Lung (tissue), 12 donors: Measurements from ENCODE around the gene TLE4. TPM values are rescaled to one million over a fixed set of nuclear protein-coding genes. Genes with fewer than 3 reads are reported as not detected.
A peak's percentile ranks its signal among the peaks of the same experiment; 100 is the strongest.

Source experiments
- ATAC-seq: fragments of 200-7000 bp; cut with Tn5 transposase; one replicate; pipeline ENCODE4 v1.9.1; 2020; ENCODE audit warnings: moderate number of reproducible peaks; ENCODE audit not compliant: insufficient read depth, low FRiP score
- DNase-seq, 3 donors: peaks; one replicate each; pipeline ENCODE4 v3.0.0-alpha.2; 2013 to 2017
- H3K27ac ChIP-seq, 2 donors: one replicate each; pipeline ENCODE4 v1.5.1; 2013; ENCODE audit warnings: mild to moderate bottlenecking in 2 of 2, moderate library complexity in 2 of 2, control low read depth in 1 of 2, inconsistent platforms in 1 of 2, low read depth in 1 of 2, low read length in 1 of 2
- H3K27me3 ChIP-seq, 3 donors: one replicate each; pipeline ENCODE4 v1.5.1; 2013; ENCODE audit warnings: low read length in 2 of 3; ENCODE audit not compliant: control insufficient read depth in 3 of 3, insufficient read depth in 3 of 3
- H3K36me3 ChIP-seq, 4 donors: one replicate each; pipeline ENCODE4 v1.5.1; 2013; ENCODE audit warnings: low read length in 4 of 4, mild to moderate bottlenecking in 1 of 4, moderate library complexity in 1 of 4; ENCODE audit not compliant: control insufficient read depth in 4 of 4, insufficient read depth in 4 of 4
- H3K4me1 ChIP-seq, 5 donors: one replicate each; pipeline ENCODE4 v1.5.1; 2013; ENCODE audit warnings: low read length in 5 of 5, mild to moderate bottlenecking in 2 of 5, moderate library complexity in 1 of 5; ENCODE audit not compliant: control insufficient read depth in 5 of 5, insufficient read depth in 5 of 5
- H3K4me3 ChIP-seq: one replicate; pipeline ENCODE4 v1.5.1; 2013; ENCODE audit warnings: mild to moderate bottlenecking, control low read depth, moderate library complexity
- H3K9ac ChIP-seq, 2 donors: one replicate each; pipeline ENCODE4 v1.5.1; 2013; ENCODE audit warnings: low read length in 2 of 2, control low read depth in 1 of 2; ENCODE audit not compliant: insufficient read depth in 1 of 2
- H3K9me3 ChIP-seq, 4 donors: one replicate each; pipeline ENCODE4 v1.5.1; 2013; ENCODE audit warnings: low read length in 3 of 4, mild to moderate bottlenecking in 1 of 4, moderate library complexity in 1 of 4; ENCODE audit not compliant: control insufficient read depth in 4 of 4, insufficient read depth in 3 of 4
- CTCF ChIP-seq: IDR thresholded peaks from 2 replicates; pipeline ENCODE4 v1.5.1; 2012; ENCODE audit warnings: mild to moderate bottlenecking; ENCODE audit errors: control extremely low read depth, extremely low read depth
- WGBS, 2 donors: extraction: QIAGEN DNeasy Blood & Tissue Kit; methylation state at CpG; one replicate each; pipeline ENCODE4 v1.1.7; 2013; 5-methylcytosine and 5-hydroxymethylcytosine counted together
- polyA plus RNA-seq, 2 donors: library from polyadenylated mRNA; stranded (reverse); fragments of 200-250 nt; gene quantifications; one replicate each; pipeline ENCODE4 v1.2.1, GENCODE V29; 2013
- total RNA-seq, 2 donors: library from RNA; depleted of rRNA in 1 of 2; stranded (reverse); fragments of >200 nt in 1 of 2; gene quantifications; one replicate each; pipeline ENCODE4 v1.2.1, GENCODE V29; 2014 to 2021
- donor health status: control.
- donor health status: control.
- donor health status: Bipolar disorder and iron deficiency.
- donor health status: healthy.
- donor health status: DM: yes; HTN: yes; CAD: no.

TLE4 gene
- total and polyA plus RNA-seq, 4 donors = 6.1 to 44.1 (median 26.3) TPM

GRCh38 chr9:79621916-79622575, 50.3 kb downstream of the TLE4 start:
- H3K4me3 ChIP-seq = no peak overlapping the region
- no peaks in the 10 kb centered on the region for H3K9me3 ChIP-seq
- ATAC-seq = no peak
- peaks cover 0 to 5% (median 0%) of the 10 kb centered on the region in 5 donors for H3K4me1 ChIP-seq
- no peaks in the 10 kb centered on the region for H3K36me3 ChIP-seq
- no peak overlapping the region for H3K9ac ChIP-seq
- no peak for DNase-seq
- no peak overlapping the region for H3K27ac ChIP-seq
- TF ChIP-seq CTCF = no peak
- no peaks in the 10 kb centered on the region for H3K27me3 ChIP-seq

- no peak overlapping the region for H3K4me3 ChIP-seq
- TF ChIP-seq CTCF = no peak
- no peak overlapping the region for H3K9ac ChIP-seq
- DNase-seq (peak; percentile 25 to 50 (median 37)), ATAC-seq (peak; percentile 88)
- H3K4me1 ChIP-seq = peaks cover 0 to 9% (median 4%) of the 10 kb centered on the region in 5 donors
- no peaks in the 10 kb centered on the region for H3K27me3 ChIP-seq
- no peaks in the 10 kb centered on the region for H3K36me3 ChIP-seq
- no peaks in the 10 kb centered on the region for H3K9me3 ChIP-seq
- 21 to 36% methylated on average over 6 of the region's 6 CpGs for WGBS, 2 donors
- H3K27ac ChIP-seq = peak overlapping the region in 1 of 2 donors; percentile 67
Observed at GRCh38 chr9:79623799-79624721, 52.3 kb downstream of the TLE4 start.

GRCh38 chr9:79629721-79630120, 58.0 kb downstream of the TLE4 start:
- Histone ChIP-seq H3K36me3 (no peaks in the 10 kb centered on the region), H3K27me3 (no peaks in the 10 kb centered on the region), H3K4me1 (peaks cover 0 to 6% (median 3%) of the 10 kb centered on the region in 5 donors), H3K9me3 (no peaks in the 10 kb centered on the region), H3K9ac (no peak overlapping the region), H3K27ac (no peak overlapping the region), H3K4me3 (no peak overlapping the region)
- WGBS, 2 donors = 96 to 98% methylated on average over 2 of the region's 2 CpGs
- ATAC-seq (no peak), DNase-seq (no peak)
- no peak for TF ChIP-seq CTCF
